GM21526 (cell line): Measurements from ENCODE around the gene ATP2A3.

Experiments
- ATAC-seq: cut with Tn5 transposase; IDR thresholded peaks from one replicate; pipeline ENCODE4 v1.9.1; 2021; ENCODE audit warnings: moderate library complexity; ENCODE audit not compliant: unreplicated experiment, low FRiP score

ATP2A3 gene

GRCh38 chr17:3974138-3974687, 10.0 kb upstream of the ATP2A3 start:
- ATAC-seq, result no peak

DNA sequence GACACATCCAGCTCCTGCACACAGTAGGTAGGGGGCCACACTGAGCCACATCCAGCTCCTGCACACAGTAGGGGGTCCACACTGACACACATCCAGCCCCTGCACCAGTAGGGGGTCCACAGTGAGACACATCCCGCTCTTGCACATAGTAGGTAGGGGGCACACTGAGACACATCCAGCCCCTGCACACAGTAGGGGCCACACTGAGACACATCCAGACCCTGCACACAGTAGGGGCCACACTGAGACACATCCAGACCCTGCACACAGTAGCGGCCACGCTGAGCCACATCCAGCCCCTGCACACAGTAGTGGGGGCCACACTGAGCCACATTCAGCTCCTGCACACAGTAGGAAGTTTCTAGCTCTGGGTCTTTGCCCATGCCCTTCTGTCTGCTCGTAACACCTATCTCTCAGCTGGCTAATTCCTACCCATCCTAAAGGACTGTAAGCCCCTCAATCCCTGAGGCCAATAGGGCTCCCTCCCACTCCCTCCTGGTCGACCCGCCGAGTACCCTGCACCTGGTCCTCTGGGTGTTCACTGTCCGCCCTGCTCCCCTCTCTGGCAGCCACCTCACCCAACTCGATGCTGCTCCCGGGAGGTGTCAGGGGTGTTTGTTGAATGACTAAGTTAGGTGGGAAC, 9.4 kb upstream of the ATP2A3 start:
- no peak for ATAC-seq

GRCh38 chr17:3972931-3973330, 8.7 kb upstream of the ATP2A3 start:
- ATAC-seq, result no peak

- no peak for ATAC-seq
These were observed 8.1 kb upstream of the ATP2A3 start for GRCh38 chr17:3972281-3972731.

DNA sequence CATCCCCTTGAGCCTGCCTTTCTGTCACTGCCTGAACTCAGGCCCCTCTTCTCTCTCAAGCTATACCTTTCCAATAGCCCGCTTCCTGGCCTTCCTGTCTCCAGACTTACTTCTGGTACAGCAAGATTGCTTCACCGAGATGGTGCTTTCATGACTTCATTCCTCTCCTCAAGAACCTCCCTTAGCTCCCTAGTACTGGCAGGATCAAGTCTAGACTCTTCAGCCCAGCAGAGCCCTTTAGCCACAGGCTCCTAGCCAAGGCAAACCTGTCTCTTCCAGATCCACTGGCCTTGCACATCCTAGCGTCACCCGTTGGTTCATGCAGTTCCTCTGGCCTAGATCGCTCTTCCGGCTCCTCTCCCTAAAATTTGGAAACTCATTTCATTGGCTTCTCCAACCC, 6.4 kb upstream of the ATP2A3 start:
- ATAC-seq, result no peak

DNA sequence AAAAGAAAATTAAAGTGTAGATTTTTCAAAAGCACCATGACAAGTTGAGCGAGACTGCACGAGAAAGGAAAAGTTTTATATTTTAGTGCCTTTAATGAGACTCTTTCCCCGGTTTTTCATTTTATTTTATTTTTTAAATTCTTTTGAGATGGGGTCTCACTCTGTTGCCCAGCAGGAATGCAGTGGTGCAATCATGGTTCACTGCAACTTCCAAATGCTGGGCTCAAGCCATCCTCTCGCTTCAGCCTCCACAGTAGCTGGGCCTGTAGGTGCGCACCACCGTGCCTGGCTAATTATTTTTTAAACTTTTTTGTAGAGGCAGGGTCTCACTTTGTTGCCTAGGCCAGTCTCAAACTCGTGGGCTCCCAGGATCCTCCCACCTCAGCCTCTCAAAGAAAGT, 5.7 kb upstream of the ATP2A3 start:
- no peak for ATAC-seq

- no peak for ATAC-seq
These were observed 4.8 kb upstream of the ATP2A3 start for GRCh38 chr17:3968886-3969524.

GRCh38 chr17:3968015-3968414, 3.8 kb upstream of the ATP2A3 start:
- ATAC-seq, result no peak

DNA sequence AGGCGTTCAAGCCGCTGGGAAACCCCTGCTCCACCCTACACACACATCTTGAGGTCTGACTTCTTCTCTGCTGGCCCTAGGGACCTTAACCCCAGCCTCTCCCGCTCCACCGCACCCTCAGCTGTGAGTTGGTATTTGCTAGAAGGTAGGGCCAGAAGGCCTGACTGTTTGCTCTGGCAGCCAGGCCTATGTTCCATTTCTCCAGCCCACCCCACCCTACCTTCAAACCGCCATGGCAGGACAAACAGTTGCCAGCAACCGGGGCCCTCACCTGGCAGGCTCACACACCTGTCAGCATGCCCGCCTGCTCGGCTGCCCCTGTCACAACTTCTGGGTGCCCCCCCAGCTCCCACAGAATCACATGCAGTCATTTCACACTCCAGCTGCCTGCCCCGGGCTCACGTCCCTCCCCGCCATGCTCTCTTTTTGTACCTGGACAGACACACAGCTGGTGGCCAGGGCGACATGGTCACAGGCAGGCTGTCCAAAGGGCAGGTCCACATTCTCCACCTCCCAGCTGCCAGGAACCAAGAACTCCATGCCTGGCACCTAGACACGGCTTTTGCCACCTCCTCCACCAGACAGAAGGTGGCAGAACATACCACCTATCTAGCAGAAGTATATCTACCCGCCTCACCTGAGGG, 2.6 kb upstream of the ATP2A3 start:
- ATAC-seq, result no peak

DNA sequence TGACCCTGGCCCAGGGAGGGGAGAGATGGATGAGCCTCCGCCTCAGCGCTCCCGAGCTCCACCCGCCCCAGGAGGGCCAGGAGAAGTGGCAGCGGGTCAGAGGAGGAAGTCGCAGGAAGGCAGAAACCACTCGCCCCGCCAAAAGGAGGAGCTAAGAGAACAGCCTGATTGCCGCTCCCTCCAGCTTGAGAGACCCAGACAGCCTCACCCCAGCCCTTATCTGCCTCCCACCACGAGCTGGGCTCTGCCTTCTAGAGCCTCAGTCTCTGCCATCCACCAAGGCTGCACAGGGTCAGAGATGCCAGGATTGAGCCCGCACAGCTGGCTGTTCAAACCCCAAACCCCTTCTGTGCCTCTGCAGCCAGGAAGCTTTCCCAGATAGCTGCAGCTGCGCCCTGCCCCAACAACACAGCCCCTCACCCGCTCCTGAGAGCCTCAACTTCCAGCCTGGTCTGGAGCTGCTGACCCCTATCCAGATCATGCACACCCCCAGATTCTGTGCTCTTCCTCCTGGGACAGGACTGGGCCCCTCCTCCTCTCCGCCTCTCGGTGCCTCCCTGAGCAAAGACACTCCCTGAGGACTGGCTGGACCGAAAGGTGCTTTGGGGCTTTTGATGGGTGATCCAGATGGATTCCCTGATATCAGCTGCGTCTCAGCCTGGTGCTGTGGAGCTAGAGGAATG, 1.0 kb upstream of the ATP2A3 start:
- no peak for ATAC-seq

DNA sequence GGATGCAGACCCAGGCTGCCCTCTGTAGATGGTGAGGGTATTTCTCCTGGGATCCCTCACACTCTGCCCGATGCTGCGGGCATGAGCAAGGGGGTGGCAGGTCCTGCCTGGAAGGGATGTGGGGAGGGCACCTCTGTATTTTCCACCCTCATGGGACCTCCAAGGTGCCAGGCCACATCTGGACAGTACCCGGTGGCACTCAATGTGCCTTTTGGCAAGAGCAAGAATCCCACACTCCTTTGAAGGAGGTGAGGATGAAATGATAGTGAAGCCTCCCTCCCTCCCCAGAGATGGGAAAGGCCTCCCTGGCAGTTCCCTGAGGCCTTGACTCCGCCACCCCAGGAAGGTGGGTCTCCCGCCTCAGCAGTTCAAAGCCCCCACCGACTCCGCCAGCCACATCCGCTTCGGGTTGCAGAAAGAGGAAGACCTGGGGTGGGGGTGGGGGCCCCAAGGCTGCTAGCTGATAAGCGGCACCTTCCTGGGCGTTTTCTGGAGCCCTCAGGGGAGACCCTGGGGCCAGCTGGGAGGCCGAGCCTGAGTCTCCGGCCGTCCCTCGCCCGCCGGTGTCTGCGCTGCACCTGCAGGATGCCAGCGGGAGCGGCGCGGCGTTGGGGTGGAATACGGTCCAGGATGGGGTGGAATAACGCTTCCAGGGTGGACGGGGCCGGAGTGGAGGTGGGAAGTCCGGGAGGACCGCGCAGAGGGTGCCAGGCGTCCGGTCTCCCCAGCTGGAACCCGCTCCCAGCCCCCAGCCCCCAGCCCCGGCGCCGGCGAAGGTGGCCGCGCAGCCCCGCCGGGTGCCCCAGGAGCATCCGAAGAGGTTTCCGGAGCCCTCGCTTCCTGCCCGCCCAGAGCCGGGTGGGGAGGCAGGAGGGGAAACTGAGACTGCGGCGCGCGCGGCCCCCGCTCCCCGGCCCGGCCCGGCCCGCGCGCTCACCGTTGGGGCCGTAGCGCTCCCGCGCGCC, 718 bp downstream of the ATP2A3 start:
- peak; percentile 1 for ATAC-seq

- ATAC-seq, result no peak
These were observed 1.3 kb downstream of the ATP2A3 start for GRCh38 chr17:3962965-3963236.

DNA sequence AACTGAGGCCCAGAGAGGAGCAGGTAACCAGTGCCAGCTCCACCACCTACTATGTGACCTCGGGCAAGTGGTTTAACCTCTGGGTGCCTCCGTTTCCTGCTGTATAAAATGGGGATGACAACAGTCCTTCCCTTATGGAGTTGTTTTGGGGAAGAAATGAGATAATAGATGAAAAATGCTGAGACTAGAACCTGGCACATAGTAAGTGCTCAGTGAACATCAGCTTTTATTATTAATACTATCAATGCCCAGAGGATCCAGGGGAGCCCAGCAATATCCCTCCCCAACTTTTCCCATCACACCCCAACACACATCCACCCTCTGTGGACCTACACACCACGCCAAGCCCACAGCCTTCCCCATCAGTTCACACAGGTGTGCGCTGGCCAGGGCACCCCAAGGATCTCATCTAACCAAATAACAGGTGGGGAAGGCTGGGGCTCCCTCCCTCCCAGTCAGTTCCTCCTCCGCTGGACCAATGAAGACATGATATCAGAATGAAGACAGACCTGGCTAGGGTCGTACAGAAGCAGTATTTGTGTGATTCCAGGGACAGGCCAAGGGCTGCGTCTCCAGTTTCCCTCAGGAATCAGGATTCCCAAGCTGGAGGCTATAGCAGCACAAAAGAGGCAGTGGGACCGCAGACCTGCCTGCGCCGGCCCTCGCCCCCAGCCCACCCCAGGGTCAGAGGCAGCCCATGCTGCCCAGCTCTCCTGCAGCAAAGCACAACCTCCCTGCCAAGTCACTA, 1.8 kb downstream of the ATP2A3 start:
- ATAC-seq, result no peak

- no peak for ATAC-seq
These were observed 2.6 kb downstream of the ATP2A3 start for GRCh38 chr17:3961564-3962047.

- no peak for ATAC-seq
These were observed 3.5 kb downstream of the ATP2A3 start for GRCh38 chr17:3960764-3961163.

DNA sequence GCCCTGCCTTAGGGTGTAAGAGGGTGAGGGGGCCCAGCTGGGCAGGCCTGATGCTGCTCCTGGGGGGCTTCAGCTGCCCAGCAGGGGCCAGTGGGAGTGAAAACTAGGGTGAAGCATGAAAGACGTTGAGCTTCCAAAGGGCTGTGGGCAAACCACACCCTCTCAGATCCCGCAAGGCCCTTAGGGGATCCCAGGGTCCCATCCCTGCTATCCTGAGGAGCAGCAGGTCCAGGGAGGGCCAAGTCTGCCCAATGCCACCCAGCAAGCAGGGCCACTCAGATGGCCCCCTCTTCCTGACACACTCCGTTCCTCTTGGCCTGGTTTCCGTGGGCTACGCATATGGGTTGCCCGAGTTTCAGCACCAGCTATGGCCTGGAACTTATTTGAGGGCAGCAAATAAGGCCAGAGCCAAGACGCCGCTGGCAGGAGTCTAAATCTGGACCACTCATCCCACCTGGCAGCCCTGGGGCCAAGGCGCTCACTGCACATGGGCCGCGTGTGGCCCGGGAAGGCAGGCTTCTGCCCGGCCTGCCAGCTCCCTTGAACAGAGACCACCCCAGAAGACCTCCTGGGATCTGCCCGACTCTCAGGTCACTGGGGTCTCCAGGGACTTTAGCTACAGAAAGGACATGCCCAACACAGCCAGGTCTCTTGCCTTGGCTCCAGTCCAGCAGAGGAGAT, 4.2 kb downstream of the ATP2A3 start:
- ATAC-seq, result no peak

- no peak for ATAC-seq
These were observed 4.8 kb downstream of the ATP2A3 start for GRCh38 chr17:3959295-3959899.
